Glomerular endothelial cell (primary cell): ENCODE results near the gene ATP6AP1. TPM values are rescaled to one million over a fixed set of nuclear protein-coding genes. Genes with fewer than 3 reads are reported as not detected.

Source experiments
- DNase-seq: peaks from one replicate; pipeline ENCODE4 v3.0.0-alpha.2; 2011; ENCODE audit warnings: low read depth, low spot score; ENCODE audit errors: extremely low read depth
- total RNA-seq: library from RNA; depleted of rRNA; stranded (reverse); fragments of >200 nt; gene quantifications from 2 replicates; pipeline ENCODE4 v1.2.3, GENCODE V29; 2015

ATP6AP1 gene
- total RNA-seq, 1 donor from 2014 or later = 164 TPM

- no peak for DNase-seq
These were observed 39.7 kb downstream of the ATP6AP1 start for GRCh38 chrX:154468217-154468616.

- no peak for DNase-seq
These were observed 40.6 kb downstream of the ATP6AP1 start for GRCh38 chrX:154469114-154469513.

- no peak for DNase-seq
These were observed 41.4 kb downstream of the ATP6AP1 start for GRCh38 chrX:154469880-154470279.

- DNase-seq = no peak
These were observed 42.0 kb downstream of the ATP6AP1 start for GRCh38 chrX:154470434-154470833.

- DNase-seq = no peak
These were observed 42.6 kb downstream of the ATP6AP1 start for GRCh38 chrX:154470914-154471568.

GRCh38 chrX:154471839-154472684 is 43.6 kb downstream of the ATP6AP1 start:
- DNase-seq = no peak

- DNase-seq = no peak
These were observed 44.5 kb downstream of the ATP6AP1 start for GRCh38 chrX:154472685-154473632.

GRCh38 chrX:154473683-154474082 is 45.2 kb downstream of the ATP6AP1 start:
- DNase-seq = no peak

- DNase-seq = no peak
These were observed 48.3 kb downstream of the ATP6AP1 start for GRCh38 chrX:154476821-154477220.

- DNase-seq = no peak
These were observed 49.5 kb downstream of the ATP6AP1 start for GRCh38 chrX:154477891-154478477.

GRCh38 chrX:154478728-154479622 is 50.5 kb downstream of the ATP6AP1 start, which contains the start of gene LAGE3:
Gene LAGE3, minus strand, starts transcription at chrX:154479281. Its CDS starts 366 bp downstream, at chrX:154478915.
- DNase-seq = no peak

- DNase-seq = no peak
These were observed 52.7 kb downstream of the ATP6AP1 start for GRCh38 chrX:154481195-154481594.

GRCh38 chrX:154481911-154482601 is 53.6 kb downstream of the ATP6AP1 start:
- no peak for DNase-seq

GRCh38 chrX:154482786-154483185 is 54.3 kb downstream of the ATP6AP1 start:
- no peak for DNase-seq

GRCh38 chrX:154483325-154483724 is 54.8 kb downstream of the ATP6AP1 start:
- no peak for DNase-seq

- no peak for DNase-seq
These were observed 56.0 kb downstream of the ATP6AP1 start for GRCh38 chrX:154484255-154485149.

GRCh38 chrX:154485150-154486051 is 56.9 kb downstream of the ATP6AP1 start:
- DNase-seq = no peak
